MM.1S (cell line): ENCODE data around the gene CRMP1.
A peak's percentile ranks its signal among the peaks of the same experiment; 100 is the strongest.

Experiments used
- DNase-seq: peaks from one replicate; pipeline ENCODE4 v3.0.0-alpha.2; 2015
- H2AFZ ChIP-seq: fragments of 300-600 bp; sonication (generic); 2 replicates; pipeline ENCODE4 v1.6.0; 2016; ENCODE audit warnings: antibody characterized with exemption, low read length
- H3F3A ChIP-seq: fragments of 300-600 bp; sonication (generic); 2 replicates; pipeline ENCODE4 v1.6.1; 2016; ENCODE audit warnings: mild to moderate bottlenecking, antibody characterized with exemption, low read length, moderate library complexity, mixed read lengths; ENCODE audit not compliant: insufficient read depth
- H3K27ac ChIP-seq: fragments of 300-600 bp; sonication (generic); 2 replicates; pipeline ENCODE4 v1.5.1; 2016; ENCODE audit warnings: mild to moderate bottlenecking, low read length
- H3K27me3 ChIP-seq: fragments of 300-600 bp; sonication (generic); replicated peaks from 2 replicates; pipeline ENCODE4 v1.6.0; 2016; ENCODE audit warnings: low read length; ENCODE audit not compliant: insufficient read depth
- H3K36me3 ChIP-seq: fragments of 300-600 bp; sonication (generic); replicated peaks from 2 replicates; pipeline ENCODE4 v1.6.1; 2016; ENCODE audit warnings: mild to moderate bottlenecking, low read length, mixed read lengths; ENCODE audit not compliant: insufficient read depth
- H3K4me1 ChIP-seq: fragments of 300-600 bp; sonication (generic); 2 replicates; pipeline ENCODE4 v1.6.1; 2016; ENCODE audit warnings: low read length, mixed read lengths
- H3K4me2 ChIP-seq: fragments of 300-600 bp; sonication (generic); 2 replicates; pipeline ENCODE4 v1.6.0; 2016; ENCODE audit warnings: low read depth, low read length
- H3K4me3 ChIP-seq: fragments of 300-600 bp; sonication (generic); 2 replicates; pipeline ENCODE4 v1.5.1; 2016; ENCODE audit warnings: low read length, mixed read lengths
- H3K79me2 ChIP-seq: fragments of 300-600 bp; sonication (generic); 2 replicates; pipeline ENCODE4 v1.6.1; 2016; ENCODE audit warnings: mixed run types, low read length, mixed read lengths
- H3K9ac ChIP-seq: fragments of 300-600 bp; sonication (generic); 2 replicates; pipeline ENCODE4 v1.6.1; 2016; ENCODE audit warnings: low read length, mixed read lengths
- H3K9me2 ChIP-seq: fragments of 300-600 bp; sonication (generic); replicated peaks from 2 replicates; pipeline ENCODE4 v1.6.1; 2016; ENCODE audit warnings: mild to moderate bottlenecking, low read length, mixed read lengths; ENCODE audit not compliant: insufficient read depth
- H3K9me3 ChIP-seq: fragments of 300-600 bp; sonication (generic); replicated peaks from 2 replicates; pipeline ENCODE4 v1.6.1; 2016; ENCODE audit warnings: mild to moderate bottlenecking, low read length, mixed read lengths; ENCODE audit not compliant: insufficient read depth
- H4K20me1 ChIP-seq: fragments of 300-600 bp; sonication (generic); 2 replicates; pipeline ENCODE4 v1.6.1; 2016; ENCODE audit warnings: mild to moderate bottlenecking, low read length, moderate library complexity, mixed read lengths; ENCODE audit not compliant: insufficient read depth
- EZH2 ChIP-seq: fragments of 300-600 bp; sonication (generic); optimal IDR thresholded peaks from 2 replicates; pipeline ENCODE3; 2017; ENCODE audit warnings: low read depth, mild to moderate bottlenecking, antibody characterized with exemption, low read length, mixed read lengths
- EZH2phosphoT487 ChIP-seq: fragments of 300-600 bp; sonication (generic); IDR thresholded peaks from 2 replicates; pipeline ENCODE4 v1.6.1; 2018; ENCODE audit warnings: antibody characterized with exemption, low read length
- TF ChIP-seq, protein P1 (sequence below): fragments of 300-600 bp; sonication (generic); IDR thresholded peaks from 2 replicates; pipeline ENCODE4 v1.5.1; 2016; ENCODE audit warnings: antibody characterized with exemption, low read length, mixed read lengths

Gene CRMP1

GRCh38 chr4:5823542-5824211, 69.2 kb downstream of the CRMP1 start:
- peak; percentile 84 for DNase-seq
- Histone ChIP-seq H3K9me3 (no peaks in the 10 kb centered on the region), H3K79me2 (no peaks in the 10 kb centered on the region), H3K27me3 (no peaks in the 10 kb centered on the region), H2AFZ (no peak overlapping the region), H3K4me2 (peak overlapping the region; percentile 62), H3K36me3 (no peaks in the 10 kb centered on the region), H3F3A (peaks cover 33% of the 10 kb centered on the region), H4K20me1 (no peaks in the 10 kb centered on the region), H3K4me3 (peak overlapping the region; percentile 21), H3K9me2 (no peaks in the 10 kb centered on the region), H3K4me1 (peaks cover 51% of the 10 kb centered on the region), H3K9ac (peak overlapping the region; percentile 21; the same call in 1 of the 2 replicates), H3K27ac (peak overlapping the region; percentile 78)
- TF ChIP-seq, protein P1, sequence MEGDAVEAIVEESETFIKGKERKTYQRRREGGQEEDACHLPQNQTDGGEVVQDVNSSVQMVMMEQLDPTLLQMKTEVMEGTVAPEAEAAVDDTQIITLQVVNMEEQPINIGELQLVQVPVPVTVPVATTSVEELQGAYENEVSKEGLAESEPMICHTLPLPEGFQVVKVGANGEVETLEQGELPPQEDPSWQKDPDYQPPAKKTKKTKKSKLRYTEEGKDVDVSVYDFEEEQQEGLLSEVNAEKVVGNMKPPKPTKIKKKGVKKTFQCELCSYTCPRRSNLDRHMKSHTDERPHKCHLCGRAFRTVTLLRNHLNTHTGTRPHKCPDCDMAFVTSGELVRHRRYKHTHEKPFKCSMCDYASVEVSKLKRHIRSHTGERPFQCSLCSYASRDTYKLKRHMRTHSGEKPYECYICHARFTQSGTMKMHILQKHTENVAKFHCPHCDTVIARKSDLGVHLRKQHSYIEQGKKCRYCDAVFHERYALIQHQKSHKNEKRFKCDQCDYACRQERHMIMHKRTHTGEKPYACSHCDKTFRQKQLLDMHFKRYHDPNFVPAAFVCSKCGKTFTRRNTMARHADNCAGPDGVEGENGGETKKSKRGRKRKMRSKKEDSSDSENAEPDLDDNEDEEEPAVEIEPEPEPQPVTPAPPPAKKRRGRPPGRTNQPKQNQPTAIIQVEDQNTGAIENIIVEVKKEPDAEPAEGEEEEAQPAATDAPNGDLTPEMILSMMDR: no peak
- TF ChIP-seq EZH2 (no peak), EZH2phosphoT487 (no peak)

- Histone ChIP-seq H4K20me1 (no peaks in the 10 kb centered on the region), H3K9me3 (no peaks in the 10 kb centered on the region), H3K36me3 (no peaks in the 10 kb centered on the region), H3K4me1 (peaks cover 51% of the 10 kb centered on the region), H3F3A (peaks cover 33% of the 10 kb centered on the region), H3K4me3 (no peak overlapping the region; the same call in 1 of the 2 replicates), H3K79me2 (no peaks in the 10 kb centered on the region), H3K9ac (peak overlapping the region; percentile 21; the same call in 1 of the 2 replicates), H3K27ac (peak overlapping the region; percentile 78; the same call in 1 of the 2 replicates), H2AFZ (no peak overlapping the region), H3K9me2 (no peaks in the 10 kb centered on the region), H3K27me3 (no peaks in the 10 kb centered on the region), H3K4me2 (peak overlapping the region; percentile 62)
- no peak for DNase-seq
- TF ChIP-seq EZH2phosphoT487: no peak
- no peak for TF ChIP-seq EZH2
- TF ChIP-seq, protein P1: no peak
Measured at GRCh38 chr4:5822619-5823018, 70.3 kb downstream of the CRMP1 start.

DNA sequence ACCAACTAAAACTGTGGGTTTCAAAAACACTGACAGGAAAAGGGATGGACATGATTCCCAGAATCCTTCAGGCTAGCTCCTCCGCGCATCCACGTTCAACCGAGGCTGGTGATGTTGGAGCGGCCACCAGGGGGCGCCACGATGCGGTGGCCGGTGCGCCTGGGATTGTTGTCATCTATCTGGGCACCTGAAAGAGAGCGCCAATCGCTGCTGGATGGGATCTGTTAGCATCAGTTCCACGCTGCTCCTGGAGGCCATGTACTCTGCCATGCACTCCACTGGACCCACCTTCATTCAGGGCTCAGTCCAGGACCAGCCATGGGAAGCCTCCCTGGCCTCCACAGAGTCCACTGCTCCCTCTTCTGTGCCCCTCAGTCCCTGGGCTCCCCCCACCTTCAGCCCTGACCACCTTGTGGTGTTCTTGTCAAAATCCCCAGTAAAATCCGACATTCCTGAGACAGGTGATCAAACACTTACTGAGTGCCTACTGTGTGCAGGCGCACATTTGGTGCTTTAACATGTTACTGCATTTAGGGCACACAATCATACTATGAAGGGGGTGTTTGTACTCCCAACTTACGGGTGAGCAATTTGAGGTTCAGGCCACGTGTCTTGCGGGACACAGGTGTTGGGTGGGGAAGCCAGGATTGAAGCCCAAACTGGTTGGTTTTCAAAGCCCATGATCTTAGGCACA, 71.1 kb downstream of the CRMP1 start:
- Histone ChIP-seq H4K20me1 (no peaks in the 10 kb centered on the region), H3K9ac (no peak overlapping the region), H3K9me2 (no peaks in the 10 kb centered on the region), H3K4me1 (peaks cover 46% of the 10 kb centered on the region), H2AFZ (no peak overlapping the region), H3K36me3 (no peaks in the 10 kb centered on the region), H3K27ac (peak overlapping the region; percentile 78; the same call in 1 of the 2 replicates), H3K4me3 (no peak overlapping the region), H3K4me2 (peak overlapping the region; percentile 62), H3K27me3 (no peaks in the 10 kb centered on the region), H3K9me3 (no peaks in the 10 kb centered on the region), H3F3A (peaks cover 33% of the 10 kb centered on the region), H3K79me2 (no peaks in the 10 kb centered on the region)
- no peak for DNase-seq
- no peak for TF ChIP-seq EZH2phosphoT487
- TF ChIP-seq, protein P1: peak; percentile 71
